B cell (primary cell): ENCODE results near the gene PHACTR3. TPM values are rescaled to one million over a fixed set of nuclear protein-coding genes. Genes with fewer than 3 reads are reported as not detected.

Experiments
- ATAC-seq: fragments of 200-7000 bp; cut with Tn5 transposase; one replicate; pipeline ENCODE4 v1.10.0; 2021; ENCODE audit warnings: low read depth, mild to moderate bottlenecking, moderate number of reproducible peaks, moderate library complexity
- CTCF ChIA-PET: fragments of 350-600 bp; sonication (Branson Sonifier 250); formaldehyde crosslinking; loops from one replicate; lab custom pipeline; 2021; ENCODE audit warnings: antibody characterized with exemption, inconsistent platforms; lab: Charles Lee
- POLR2A ChIA-PET: fragments of 350-600 bp; sonication (Branson Sonifier 250); formaldehyde crosslinking; loops from one replicate; lab custom pipeline; 2021; ENCODE audit warnings: antibody characterized with exemption; lab: Charles Lee
- DNase-seq: peaks from one replicate; pipeline ENCODE4 v3.0.0; 2013
- H2AFZ ChIP-seq: 2 replicates; pipeline ENCODE4 v1.6.1; 2012; ENCODE audit warnings: mild to moderate bottlenecking, low read depth, low read length; ENCODE audit not compliant: insufficient read depth, poor library complexity, severe bottlenecking
- H3K27ac ChIP-seq, 2 donors: 1 replicate in 1 of 2; 2 replicates in 1 of 2; pipeline ENCODE4 v1.5.1; 2012 to 2013; ENCODE audit warnings: low read length in 2 of 2, mild to moderate bottlenecking in 2 of 2, moderate library complexity in 1 of 2
- H3K27me3 ChIP-seq, 4 experiments: fragments of 200-600 bp in 1 of 4; sonication (generic) in 1 of 4; replicated peaks in 1 of 4; 1 replicate in 2 of 4; 2 replicates in 2 of 4; pipeline versions ENCODE4 v1.6.1 to v1.7.0; 2013 to 2016; ENCODE audit warnings: low read length in 3 of 4, mild to moderate bottlenecking in 2 of 4, mixed read lengths in 1 of 4, moderate library complexity in 1 of 4; ENCODE audit not compliant: insufficient read depth in 4 of 4, control insufficient read depth in 3 of 4; ENCODE audit errors: control extremely low read depth in 1 of 4
- H3K36me3 ChIP-seq, 2 experiments: replicated peaks in 1 of 2; 1 replicate in 1 of 2; 2 replicates in 1 of 2; pipeline versions ENCODE4 v1.6.1 to v1.7.1; 2013; ENCODE audit warnings: low read length in 1 of 2; ENCODE audit not compliant: insufficient read depth in 2 of 2, control insufficient read depth in 1 of 2; ENCODE audit errors: control extremely low read depth in 1 of 2, extremely low read depth in 1 of 2
- H3K4me1 ChIP-seq, 2 donors: fragments of 200-600 bp in 1 of 2; sonication (generic) in 1 of 2; 1 replicate in 1 of 2; 2 replicates in 1 of 2; pipeline versions ENCODE4 v1.5.1 to v1.6.1; 2013 to 2017; ENCODE audit warnings: low read length in 2 of 2; ENCODE audit not compliant: control insufficient read depth in 2 of 2, insufficient read depth in 2 of 2
- H3K4me2 ChIP-seq: replicated peaks from 2 replicates; pipeline ENCODE3; 2012; ENCODE audit warnings: mild to moderate bottlenecking, low read depth, low read length; ENCODE audit not compliant: poor library complexity, severe bottlenecking
- H3K4me3 ChIP-seq, 5 experiments: fragments of 200-600 bp in 1 of 5; sonication (generic) in 1 of 5; 1 replicate in 3 of 5; 2 replicates in 2 of 5; pipeline versions ENCODE4 v1.5.1 to v1.7.0; 2011 to 2016; ENCODE audit warnings: low read length in 4 of 5, mild to moderate bottlenecking in 4 of 5, low read depth in 2 of 5, control low read depth in 1 of 5, moderate library complexity in 1 of 5; ENCODE audit not compliant: insufficient read depth in 1 of 5; ENCODE audit errors: control extremely low read depth in 1 of 5, extremely low read depth in 1 of 5
- H3K79me2 ChIP-seq: fragments of 200-600 bp; sonication (generic); one replicate; pipeline ENCODE4 v1.6.0; 2016; ENCODE audit warnings: low read length; ENCODE audit not compliant: control insufficient read depth, insufficient read depth
- H3K9ac ChIP-seq: fragments of 200-600 bp; sonication (generic); 2 replicates; pipeline ENCODE4 v1.6.1; 2017; ENCODE audit warnings: mild to moderate bottlenecking, low read length, moderate library complexity
- H3K9me3 ChIP-seq, 3 donors: one replicate each; pipeline versions ENCODE4 v1.6.1 to v1.7.1; 2013; ENCODE audit warnings: low read length in 2 of 3; ENCODE audit not compliant: control insufficient read depth in 2 of 3, insufficient read depth in 1 of 3; ENCODE audit errors: control extremely low read depth in 1 of 3
- H4K20me1 ChIP-seq: 2 replicates; pipeline ENCODE4 v1.6.0; 2012; ENCODE audit warnings: mild to moderate bottlenecking, low read length; ENCODE audit not compliant: insufficient read depth, control insufficient read depth, poor library complexity, severe bottlenecking
- H3K27ac Mint-ChIP-seq: one replicate; pipeline ENCODE4 v1.8.0; 2021; ENCODE audit warnings: mixed read lengths
- H3K27me3 Mint-ChIP-seq: one replicate; pipeline ENCODE4 v1.8.0; 2021; ENCODE audit warnings: mixed read lengths
- H3K4me1 Mint-ChIP-seq: one replicate; pipeline ENCODE4 v1.8.0; 2021; ENCODE audit warnings: mixed read lengths
- H3K4me3 Mint-ChIP-seq: one replicate; pipeline ENCODE4 v1.8.0; 2021; ENCODE audit warnings: mixed read lengths
- H3K9me3 Mint-ChIP-seq: one replicate; pipeline ENCODE4 v1.8.0; 2022; ENCODE audit warnings: mixed read lengths; ENCODE audit not compliant: insufficient read depth
- CTCF ChIP-seq: fragments of 200-600 bp; IDR thresholded peaks from one replicate; pipeline ENCODE4 v1.8.0; 2022; ENCODE audit warnings: antibody characterized with exemption, mild to moderate bottlenecking
- EZH2 ChIP-seq: IDR thresholded peaks from 2 replicates; pipeline ENCODE4 v1.6.1; 2012; ENCODE audit warnings: borderline replicate concordance, low read depth, mild to moderate bottlenecking, moderate library complexity, low read length; ENCODE audit not compliant: insufficient read depth, poor library complexity, severe bottlenecking
- WGBS: methylation state at CpG from one replicate; pipeline ENCODE4 v1.1.5; 2013; ENCODE audit warnings: missing lambda C conversion rate; ENCODE audit not compliant: insufficient coverage; 5-methylcytosine and 5-hydroxymethylcytosine counted together
- intact Hi-C: fragments of 100-400 bp; cut with micrococcal nuclease; formaldehyde crosslinking; loops from one replicate; pipeline ENCODE4 v1.10.0; 2022
- polyA plus RNA-seq: library from polyadenylated mRNA; depleted of rRNA; stranded (reverse); fragments of >200 nt; gene quantifications from 2 replicates; pipeline ENCODE4 v1.2.3, GENCODE V29; 2012
- total RNA-seq, 2 donors: library from RNA; stranded (reverse); fragments of 120-200 nt in 1 of 2; gene quantifications; 1 replicate in 1 of 2; 2 replicates in 1 of 2; pipeline versions ENCODE4 v1.2.3 to v1.2.4, GENCODE V29; 2013 to 2022

Gene PHACTR3
- total and polyA plus RNA-seq, 2 donors (not counting 1 experiment from before 2014, with no cell fraction given), result not detected

- no peak overlapping the region for H3K9ac ChIP-seq
- peaks cover 5% of the 10 kb centered on the region for H3K27me3 Mint-ChIP-seq
- no peak overlapping the region for H3K27ac ChIP-seq
- intact Hi-C loops, result no loop called here
- H3K27me3 ChIP-seq, result no peaks in the 10 kb centered on the region
- no peak overlapping the region for H3K4me2 ChIP-seq
- ATAC-seq (no peak), DNase-seq (no peak)
- no peak overlapping the region for H3K4me3 ChIP-seq
- H3K4me1 Mint-ChIP-seq, result no peaks in the 10 kb centered on the region
- H4K20me1 ChIP-seq, result no peaks in the 10 kb centered on the region
- no peaks in the 10 kb centered on the region for H3K4me1 ChIP-seq
- H3K9me3 Mint-ChIP-seq, result no peaks in the 10 kb centered on the region
- no peak overlapping the region for H3K27ac Mint-ChIP-seq
- H3K9me3 ChIP-seq, result no peaks in the 10 kb centered on the region
- H2AFZ ChIP-seq, result no peak overlapping the region
- WGBS, result 96% methylated on average over 12 of the region's 17 CpGs
- no peak overlapping the region for H3K4me3 Mint-ChIP-seq
- no peaks in the 10 kb centered on the region for H3K79me2 ChIP-seq
- TF ChIP-seq CTCF, result no peak
- TF ChIP-seq EZH2, result no peak
- POLR2A ChIA-PET, result no interaction called here
- no peaks in the 10 kb centered on the region for H3K36me3 ChIP-seq
- CTCF ChIA-PET, result no interaction called here
These were observed 203.8 kb downstream of the PHACTR3 start for GRCh38 chr20:59807909-59808728.

GRCh38 chr20:59808729-59809381, 204.5 kb downstream of the PHACTR3 start:
- no peaks in the 10 kb centered on the region for H3K4me1 ChIP-seq
- WGBS, result 81% methylated on average over 27 of the region's 29 CpGs
- Mint-ChIP-seq H3K4me3 (no peak overlapping the region), H3K27me3 (peaks cover 5% of the 10 kb centered on the region), H3K4me1 (no peaks in the 10 kb centered on the region), H3K9me3 (no peaks in the 10 kb centered on the region), H3K27ac (no peak overlapping the region)
- TF ChIP-seq CTCF (no peak), EZH2 (no peak)
- POLR2A ChIA-PET, result no interaction called here
- no peaks in the 10 kb centered on the region for H3K27me3 ChIP-seq
- H4K20me1 ChIP-seq, result no peaks in the 10 kb centered on the region
- no peak for ATAC-seq
- CTCF ChIA-PET, result no interaction called here
- no peak overlapping the region for H3K9ac ChIP-seq
- intact Hi-C loops, result no loop called here
- no peak overlapping the region for H3K4me3 ChIP-seq
- no peaks in the 10 kb centered on the region for H3K36me3 ChIP-seq
- no peak overlapping the region for H2AFZ ChIP-seq
- no peaks in the 10 kb centered on the region for H3K79me2 ChIP-seq
- H3K4me2 ChIP-seq, result no peak overlapping the region
- no peak overlapping the region for H3K27ac ChIP-seq
- DNase-seq, result no peak
- H3K9me3 ChIP-seq, result no peaks in the 10 kb centered on the region
